BLaER1 treated with 17β-estradiol and CSF1 and Interleukin-3, amounts not matched to agents 10 nM and 100 nM (cell line): Measurements from ENCODE around the gene PAOX.
"Not testable (repeated sequence)": the region's sequence is repeated elsewhere in the genome, so short reads cannot be mapped to it uniquely, and the experiment has no call there.

Experiments
- H3K27ac ChIP-seq, 11 experiments: shearing (Covaris generic); formaldehyde crosslinking; 2 replicates each; pipeline ENCODE4 v1.8.1; 2022
- H3K27me3 ChIP-seq, 11 experiments: shearing (Covaris generic); formaldehyde crosslinking; 2 replicates each; pipeline ENCODE4 v1.8.1; 2022
- H3K36me3 ChIP-seq, 11 experiments: shearing (Covaris generic); formaldehyde crosslinking; 2 replicates each; pipeline ENCODE4 v1.8.1; 2022
- H3K4me1 ChIP-seq, 10 experiments: shearing (Covaris generic); formaldehyde crosslinking; 2 replicates each; pipeline ENCODE4 v1.8.1; 2022
- H3K4me2 ChIP-seq, 11 experiments: shearing (Covaris generic); formaldehyde crosslinking; 2 replicates each; pipeline ENCODE4 v1.8.1; 2022
- H3K4me3 ChIP-seq, 10 experiments: shearing (Covaris generic); formaldehyde crosslinking; 2 replicates each; pipeline ENCODE4 v1.8.1; 2022
- H3K9ac ChIP-seq, 11 experiments: shearing (Covaris generic); formaldehyde crosslinking; 2 replicates each; pipeline ENCODE4 v1.8.1; 2022
- H3K9me3 ChIP-seq, 11 experiments: shearing (Covaris generic); formaldehyde crosslinking; replicated peaks in 1 of 11; 2 replicates each; pipeline ENCODE4 v1.8.1; 2022
- H4K20me1 ChIP-seq, 11 experiments: shearing (Covaris generic); formaldehyde crosslinking; 2 replicates each; pipeline ENCODE4 v1.8.1; 2022
- Cebpa-rat ChIP-seq, 11 experiments: shearing (Covaris generic); IDR thresholded peaks; 2 replicates each; pipeline ENCODE4 v1.8.1; 2022

The PAOX gene

GRCh38 chr10:133420028-133420427, 41.0 kb downstream of the PAOX start:
- H3K27me3 ChIP-seq = peaks cover 29 to 45% (median 36%) of the 10 kb centered on the region in 11 experiments
- peaks cover 11 to 18% (median 15%) of the 10 kb centered on the region in 10 experiments; a peak in 18 of 20 replicates for H3K4me1 ChIP-seq
- H3K9ac ChIP-seq = no peak overlapping the region
- no peak for TF ChIP-seq Cebpa-rat (IDR thresholded peaks at IDR 0.05)
- peaks cover 9 to 12% (median 11%) of the 10 kb centered on the region in 11 experiments for H3K9me3 ChIP-seq
- H4K20me1 ChIP-seq = peaks cover 28 to 64% (median 54%) of the 10 kb centered on the region in 11 experiments; a peak in 21 of 22 replicates
- peaks cover 33 to 53% (median 41%) of the 10 kb centered on the region in 11 experiments for H3K36me3 ChIP-seq
- H3K27ac ChIP-seq = no peak overlapping the region
- H3K4me3 ChIP-seq = no peak overlapping the region
- H3K4me2 ChIP-seq = no peak overlapping the region

- H3K4me1 ChIP-seq = peaks cover 11 to 18% (median 15%) of the 10 kb centered on the region in 10 experiments; a peak in 18 of 20 replicates
- H3K27me3 ChIP-seq = peaks cover 32 to 50% (median 41%) of the 10 kb centered on the region in 11 experiments
- peaks cover 28 to 59% (median 54%) of the 10 kb centered on the region in 11 experiments; a peak in 21 of 22 replicates for H4K20me1 ChIP-seq
- no peak overlapping the region for H3K4me2 ChIP-seq
- H3K27ac ChIP-seq = no peak overlapping the region
- no peak for TF ChIP-seq Cebpa-rat (IDR thresholded peaks at IDR 0.05)
- no peak overlapping the region for H3K9ac ChIP-seq
- peaks cover 4 to 7% (median 5%) of the 10 kb centered on the region in 11 experiments; a peak in 21 of 22 replicates for H3K9me3 ChIP-seq
- H3K4me3 ChIP-seq = no peak overlapping the region
- H3K36me3 ChIP-seq = peaks cover 27 to 48% (median 36%) of the 10 kb centered on the region in 11 experiments
Measured at GRCh38 chr10:133420579-133420978, 41.5 kb downstream of the PAOX start.

- peaks cover 11 to 18% (median 15%) of the 10 kb centered on the region in 10 experiments; a peak in 18 of 20 replicates for H3K4me1 ChIP-seq
- TF ChIP-seq Cebpa-rat (IDR thresholded peaks at IDR 0.05) = no peak
- no peak overlapping the region for H3K27ac ChIP-seq
- H3K9me3 ChIP-seq = no peaks in the 10 kb centered on the region
- H3K9ac ChIP-seq = no peak overlapping the region
- H3K27me3 ChIP-seq = peaks cover 32 to 50% (median 41%) of the 10 kb centered on the region in 11 experiments
- peaks cover 28 to 59% (median 54%) of the 10 kb centered on the region in 11 experiments; a peak in 21 of 22 replicates for H4K20me1 ChIP-seq
- H3K4me2 ChIP-seq = peak overlapping the region in 5 of 11 experiments; percentile 77 to 88 (median 82); a peak in 6 of 22 replicates
- no peak overlapping the region for H3K4me3 ChIP-seq
- peaks cover 21 to 42% (median 29%) of the 10 kb centered on the region in 11 experiments for H3K36me3 ChIP-seq
Measured at GRCh38 chr10:133421336-133422222, 42.5 kb downstream of the PAOX start.

- Histone ChIP-seq H3K4me1 (peaks cover 11 to 18% (median 15%) of the 10 kb centered on the region in 10 experiments; a peak in 18 of 20 replicates), H3K36me3 (peaks cover 21 to 42% (median 29%) of the 10 kb centered on the region in 11 experiments), H3K27ac (no peak overlapping the region), H3K27me3 (peaks cover 32 to 50% (median 41%) of the 10 kb centered on the region in 11 experiments), H3K4me3 (peak overlapping the region in 5 of 10 experiments; percentile 44 to 62 (median 53); a peak in 7 of 20 replicates), H3K9ac (peak overlapping the region in 6 of 11 experiments; percentile 17 to 61 (median 57); a peak in 4 of 22 replicates), H3K4me2 (peak overlapping the region; percentile 75 to 90 (median 83)), H3K9me3 (no peaks in the 10 kb centered on the region), H4K20me1 (peaks cover 28 to 59% (median 54%) of the 10 kb centered on the region in 11 experiments; a peak in 21 of 22 replicates)
- TF ChIP-seq Cebpa-rat (IDR thresholded peaks at IDR 0.05) = no peak
Measured at GRCh38 chr10:133422223-133422806, 43.3 kb downstream of the PAOX start.

GRCh38 chr10:133422807-133423771, 44.0 kb downstream of the PAOX start:
- Histone ChIP-seq H3K27ac (no peak overlapping the region), H4K20me1 (peaks cover 28 to 56% (median 54%) of the 10 kb centered on the region in 11 experiments; a peak in 21 of 22 replicates), H3K4me2 (peak overlapping the region; percentile 75 to 90 (median 83)), H3K36me3 (peaks cover 20 to 39% (median 27%) of the 10 kb centered on the region in 11 experiments), H3K27me3 (peaks cover 32 to 50% (median 41%) of the 10 kb centered on the region in 11 experiments), H3K4me1 (peaks cover 11 to 18% (median 15%) of the 10 kb centered on the region in 10 experiments; a peak in 18 of 20 replicates), H3K4me3 (peak overlapping the region; percentile 44 to 62 (median 50)), H3K9me3 (no peaks in the 10 kb centered on the region), H3K9ac (peak overlapping the region in 9 of 11 experiments; percentile 25 to 63 (median 57); a peak in 15 of 22 replicates)
- TF ChIP-seq Cebpa-rat (IDR thresholded peaks at IDR 0.05) = no peak

GRCh38 chr10:133424102-133424501, 45.0 kb downstream of the PAOX start:
- H3K4me1 ChIP-seq = peaks cover 11 to 18% (median 15%) of the 10 kb centered on the region in 10 experiments; a peak in 18 of 20 replicates
- H3K4me3 ChIP-seq, H3K27ac ChIP-seq, H3K9ac ChIP-seq, H3K4me2 ChIP-seq, H3K9me3 ChIP-seq: not testable (repeated sequence)
- peaks cover 32 to 50% (median 41%) of the 10 kb centered on the region in 11 experiments for H3K27me3 ChIP-seq
- H4K20me1 ChIP-seq = peaks cover 28 to 46% (median 45%) of the 10 kb centered on the region in 11 experiments; a peak in 21 of 22 replicates
- peaks cover 10 to 29% (median 17%) of the 10 kb centered on the region in 11 experiments for H3K36me3 ChIP-seq

- Histone ChIP-seq H3K4me1 (peaks cover 11 to 18% (median 15%) of the 10 kb centered on the region in 10 experiments; a peak in 18 of 20 replicates), H3K4me2 (peak within 1 kb of the TSS; percentile 75 to 90 (median 83)), H3K9ac (peak within 1 kb of the TSS in 6 of 11 experiments; percentile 35 to 63 (median 58); a peak in 7 of 22 replicates), H4K20me1 (peaks cover 28 to 41% (median 40%) of the 10 kb centered on the region in 11 experiments; a peak in 21 of 22 replicates), H3K27me3 (peaks cover 32 to 50% (median 41%) of the 10 kb centered on the region in 11 experiments), H3K4me3 (peak within 1 kb of the TSS; percentile 44 to 62 (median 50)), H3K36me3 (peaks cover 5 to 24% (median 12%) of the 10 kb centered on the region in 11 experiments; a peak in 21 of 22 replicates)
- H3K9me3 ChIP-seq, H3K27ac ChIP-seq: not testable (repeated sequence)
Measured at GRCh38 chr10:133424601-133425000, 45.5 kb downstream of the PAOX start, which contains the start of gene SPRN. Gene SPRN, minus strand, starts transcription at chr10:133424625. Its CDS starts 944 bp downstream, at chr10:133423681.

GRCh38 chr10:133429571-133429970, 50.5 kb downstream of the PAOX start:
- H3K9me3 ChIP-seq, H3K4me2 ChIP-seq, H3K9ac ChIP-seq, H3K4me1 ChIP-seq, H3K27me3 ChIP-seq, H3K36me3 ChIP-seq, H3K27ac ChIP-seq, H4K20me1 ChIP-seq, H3K4me3 ChIP-seq: not testable (repeated sequence)

GRCh38 chr10:133431888-133432613, 53.0 kb downstream of the PAOX start:
- H3K4me2 ChIP-seq, H3K27ac ChIP-seq, H3K4me1 ChIP-seq, H3K4me3 ChIP-seq, H4K20me1 ChIP-seq, H3K9ac ChIP-seq, H3K36me3 ChIP-seq, H3K27me3 ChIP-seq: not testable (repeated sequence)
- H3K9me3 ChIP-seq = peaks cover 8 to 10% (median 9%) of the 10 kb centered on the region in 11 experiments; a peak in 21 of 22 replicates

GRCh38 chr10:133432789-133433188, 53.7 kb downstream of the PAOX start:
- H3K9me3 ChIP-seq = peaks cover 8 to 10% (median 9%) of the 10 kb centered on the region in 11 experiments; a peak in 21 of 22 replicates
- not testable (repeated sequence) for H3K27ac ChIP-seq, H3K36me3 ChIP-seq, H4K20me1 ChIP-seq, H3K4me2 ChIP-seq, H3K9ac ChIP-seq, H3K4me3 ChIP-seq, H3K4me1 ChIP-seq, H3K27me3 ChIP-seq
